GM19025 (cell line): ENCODE data around the gene TSNAXIP1.

Experiments
- ATAC-seq: cut with Tn5 transposase; IDR thresholded peaks from one replicate; pipeline ENCODE4 v1.9.1; 2021; ENCODE audit warnings: mild to moderate bottlenecking, low read depth, moderate library complexity; ENCODE audit not compliant: unreplicated experiment

TSNAXIP1 gene

GRCh38 chr16:67806428-67807147 is at the start of gene TSNAXIP1, which contains the start of gene RANBP10:
Gene TSNAXIP1 (plus strand): TSS chr16:67806889. CDS start chr16:67807150, 261 bp downstream.
Gene RANBP10 (minus strand): TSS chr16:67806560. CDS start chr16:67806536, 24 bp downstream.
- ATAC-seq = peak; percentile 92

DNA sequence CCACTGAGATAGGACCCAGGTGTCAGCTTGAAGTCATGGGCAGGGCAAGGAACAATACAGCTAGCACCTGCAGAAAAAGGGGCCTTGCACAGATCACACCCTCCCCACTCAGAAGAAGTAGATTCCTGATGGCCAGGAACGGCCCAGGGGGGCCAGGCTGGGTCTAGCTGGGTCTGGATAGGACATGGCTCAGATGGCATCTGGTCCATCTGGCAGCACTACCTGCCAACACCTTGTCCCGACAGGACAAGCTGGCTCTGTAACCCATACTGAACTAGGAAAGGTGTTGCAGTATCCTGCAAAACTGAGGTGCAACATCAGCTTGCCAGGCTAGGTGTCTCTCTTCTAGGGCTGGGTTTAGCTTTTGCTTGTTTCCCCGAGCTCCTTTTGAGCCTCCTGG is 48.7 kb upstream of the TSNAXIP1 start:
- ATAC-seq = no peak

DNA sequence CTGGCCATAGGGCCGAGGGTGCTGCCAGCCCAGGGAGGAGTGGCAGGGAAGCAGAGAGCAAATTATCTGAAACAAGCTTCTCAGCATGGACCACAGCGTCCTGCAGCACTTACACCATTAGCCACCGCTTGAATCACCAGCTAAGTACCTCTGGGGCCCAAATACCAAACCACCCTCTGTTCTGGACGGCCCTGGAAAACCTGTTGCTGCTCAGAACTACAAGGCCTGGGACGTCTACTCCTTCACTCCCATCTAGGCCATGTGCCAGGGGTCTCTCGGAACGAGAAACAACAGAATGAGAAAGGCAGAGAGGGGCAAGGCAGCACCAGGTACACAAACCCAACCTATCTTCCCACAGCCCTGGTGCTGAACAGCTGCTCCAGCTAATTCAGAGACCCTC is 47.7 kb upstream of the TSNAXIP1 start:
- ATAC-seq = no peak

GRCh38 chr16:67760206-67760955 is 46.3 kb upstream of the TSNAXIP1 start:
- no peak for ATAC-seq

DNA sequence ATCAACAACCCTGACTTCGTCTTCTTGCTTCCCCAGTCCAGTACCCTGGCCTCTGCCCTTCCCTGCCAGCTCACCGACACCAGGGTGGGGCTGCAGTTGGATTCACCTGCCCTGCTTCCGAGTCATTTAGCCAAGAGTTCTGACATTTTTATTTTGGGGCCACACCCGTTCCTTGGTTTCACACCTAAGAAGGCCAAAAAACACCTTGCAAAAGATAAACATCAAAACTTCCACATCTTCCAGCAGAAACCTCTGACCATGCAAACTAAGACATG is 45.8 kb upstream of the TSNAXIP1 start:
- no peak for ATAC-seq

- ATAC-seq = no peak
Observed at GRCh38 chr16:67761924-67762323, 44.8 kb upstream of the TSNAXIP1 start.

GRCh38 chr16:67762385-67762784 is 44.3 kb upstream of the TSNAXIP1 start:
- no peak for ATAC-seq

GRCh38 chr16:67763066-67763465 is 43.6 kb upstream of the TSNAXIP1 start:
- ATAC-seq = no peak

- no peak for ATAC-seq
Observed at GRCh38 chr16:67764158-67764667, 42.5 kb upstream of the TSNAXIP1 start.

GRCh38 chr16:67766291-67766690 is 40.4 kb upstream of the TSNAXIP1 start:
- no peak for ATAC-seq

DNA sequence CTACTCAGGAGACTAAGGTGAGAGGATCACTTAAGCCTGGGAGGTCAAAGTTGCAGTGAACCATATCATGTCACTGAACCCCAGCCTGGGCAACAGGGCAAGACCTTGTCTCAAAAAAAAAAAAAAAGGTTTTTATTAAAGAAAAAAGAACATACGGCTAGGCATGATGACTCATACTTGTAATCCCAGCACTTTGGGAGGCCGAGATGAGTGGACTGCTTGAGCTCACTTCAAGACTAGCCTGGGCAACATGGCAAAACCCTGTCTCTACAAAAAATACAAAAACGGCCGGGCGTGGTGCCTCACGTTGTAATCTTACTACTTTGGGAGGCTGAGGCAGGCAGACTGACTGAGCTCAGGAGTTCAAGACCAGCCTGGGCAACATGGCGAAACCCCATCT is 38.7 kb upstream of the TSNAXIP1 start:
- ATAC-seq = no peak

- ATAC-seq = no peak
Observed at GRCh38 chr16:67770346-67770991, 36.2 kb upstream of the TSNAXIP1 start.

GRCh38 chr16:67773099-67773498 is 33.6 kb upstream of the TSNAXIP1 start:
- ATAC-seq = no peak

GRCh38 chr16:67773569-67774456 is 32.9 kb upstream of the TSNAXIP1 start:
- no peak for ATAC-seq

DNA sequence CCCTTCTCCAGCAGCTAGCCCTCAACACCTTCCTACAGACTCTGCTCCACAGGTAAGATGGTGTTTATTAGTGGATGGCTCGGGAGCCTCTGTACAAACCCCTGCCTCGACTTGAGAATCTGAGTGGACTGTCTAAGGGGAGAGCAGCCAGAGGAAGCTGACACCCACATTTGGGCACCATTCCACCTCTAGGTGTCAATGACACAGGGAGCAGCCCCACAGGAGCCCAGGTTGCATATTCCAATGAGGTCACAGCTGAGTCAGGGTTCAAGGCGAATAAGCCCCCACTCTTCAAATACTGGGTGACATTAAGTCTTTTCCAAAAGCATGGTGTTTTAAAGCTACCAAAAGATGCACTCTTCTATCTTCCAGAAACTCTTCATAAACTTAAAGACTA is 32.2 kb upstream of the TSNAXIP1 start:
- no peak for ATAC-seq

DNA sequence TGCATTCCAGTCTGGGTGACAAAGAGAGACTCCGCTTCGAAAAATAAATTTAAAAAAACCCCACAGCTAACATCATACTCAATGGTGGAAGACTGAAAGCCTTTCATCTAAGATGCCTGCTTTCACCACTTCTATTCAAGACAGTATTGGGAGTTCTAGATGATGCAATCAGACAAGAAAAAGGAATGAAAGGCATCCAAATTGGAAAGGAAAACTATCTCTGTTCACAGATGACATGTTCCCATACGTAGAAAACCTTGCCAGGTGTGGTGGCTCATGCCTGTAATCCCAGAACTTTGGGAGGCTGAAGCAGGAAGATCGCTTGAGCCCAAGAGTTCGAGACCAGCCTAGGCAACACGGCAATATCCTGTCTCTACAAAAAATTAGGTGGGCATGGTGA is 31.4 kb upstream of the TSNAXIP1 start:
- ATAC-seq = no peak

DNA sequence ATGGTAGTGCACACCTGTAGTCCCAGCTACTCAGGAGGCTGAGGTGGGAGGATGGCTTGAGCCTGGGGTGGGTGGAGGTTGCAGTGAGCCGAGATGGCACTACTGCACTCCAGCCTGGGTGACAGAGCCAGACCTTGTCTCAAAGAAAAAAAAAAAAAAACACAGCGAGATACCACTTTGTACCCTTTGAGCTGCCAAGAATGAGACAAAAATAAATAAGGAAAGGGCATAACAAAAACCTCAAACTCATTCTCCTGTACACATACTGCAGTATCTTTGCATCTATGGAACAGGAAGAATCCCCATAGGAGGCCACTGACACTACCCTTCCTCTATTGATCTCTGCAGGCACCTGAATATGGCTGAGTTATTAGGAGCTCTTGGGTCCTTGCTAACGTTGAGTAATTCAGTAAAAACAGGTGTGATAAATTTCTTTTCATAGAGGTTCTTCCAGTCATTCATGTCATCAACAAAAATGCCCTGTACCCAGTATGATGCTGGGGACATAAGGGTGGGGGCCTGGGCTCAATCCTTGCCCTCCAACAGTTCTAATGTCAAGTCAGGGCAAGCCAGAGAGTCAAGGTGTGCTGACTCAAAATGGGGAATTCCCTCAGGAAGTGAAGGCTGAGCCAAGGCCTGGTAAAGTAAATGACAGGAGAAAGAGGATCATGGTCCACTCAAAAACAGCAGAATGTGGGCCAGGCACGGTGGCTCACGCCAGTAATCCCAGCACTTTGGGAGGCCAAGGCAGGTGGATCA is 27.3 kb upstream of the TSNAXIP1 start:
- ATAC-seq = no peak

GRCh38 chr16:67780847-67781564 is 25.7 kb upstream of the TSNAXIP1 start:
- ATAC-seq = no peak

GRCh38 chr16:67781565-67781921 is 25.1 kb upstream of the TSNAXIP1 start:
- no peak for ATAC-seq
